ENCODE results near the gene FAM47C. TPM values are rescaled to one million over a fixed set of nuclear protein-coding genes. Genes with fewer than 3 reads are reported as not detected.
A peak's percentile ranks its signal among the peaks of the same experiment; 100 is the strongest.
"Not testable (repeated sequence)": the region's sequence is repeated elsewhere in the genome, so short reads cannot be mapped to it uniquely, and the experiment has no call there.

The FAM47C gene
- not detected in 2 replicates for polyA plus RNA-seq (2014; cell fraction: cytosol; rRNA removed)
- polyA plus RNA-seq (2014; cell fraction: nucleus; rRNA removed): not detected in 2 replicates

DNA sequence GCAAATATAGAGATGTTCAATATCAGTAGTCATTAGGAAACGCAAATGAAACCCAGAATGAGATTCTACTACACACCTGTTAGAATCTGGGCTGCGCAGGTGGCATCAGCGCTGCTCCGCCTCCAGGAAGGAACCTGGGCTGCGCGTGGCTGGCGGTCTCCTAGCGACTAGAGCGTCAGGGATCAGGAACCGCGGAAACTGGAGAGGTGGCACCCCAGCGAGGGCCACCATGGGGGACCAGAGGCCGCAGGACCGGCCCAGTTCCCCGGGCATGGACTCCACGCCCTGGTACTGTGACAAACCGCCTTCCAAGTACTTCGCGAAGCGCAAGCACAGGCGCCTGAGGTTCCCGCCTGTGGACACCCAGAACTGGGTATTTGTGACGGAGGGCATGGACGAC is at the start of gene FAM47C:
Gene FAM47C (plus strand): TSS at position 185 of the 400 bp plus-strand sequence. CDS start 45 bp downstream, at position 230.
- not testable (repeated sequence) for DNase-seq (ENCODE audit: low spot score)

DNA sequence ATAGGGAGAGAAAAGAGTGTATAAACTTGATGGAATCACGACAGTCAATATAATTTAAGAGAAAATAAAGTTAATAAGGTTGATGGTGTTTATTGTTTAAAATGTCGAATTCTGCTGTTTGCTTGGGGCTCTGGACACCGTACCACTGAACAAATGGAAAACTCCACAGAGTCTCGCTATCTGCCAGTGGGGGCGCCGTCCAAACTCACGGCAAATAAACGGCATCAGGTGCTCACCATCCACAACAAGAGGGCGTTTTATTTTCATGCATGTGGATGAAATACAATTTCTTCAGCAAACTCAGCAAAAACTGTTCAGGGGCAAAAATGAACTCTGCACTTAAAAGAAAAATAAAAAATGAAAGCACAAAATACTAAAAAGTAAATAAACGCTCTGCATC is 46.6 kb upstream of the FAM47C start:
- DNase-seq (ENCODE audit: low spot score): no peak

DNA sequence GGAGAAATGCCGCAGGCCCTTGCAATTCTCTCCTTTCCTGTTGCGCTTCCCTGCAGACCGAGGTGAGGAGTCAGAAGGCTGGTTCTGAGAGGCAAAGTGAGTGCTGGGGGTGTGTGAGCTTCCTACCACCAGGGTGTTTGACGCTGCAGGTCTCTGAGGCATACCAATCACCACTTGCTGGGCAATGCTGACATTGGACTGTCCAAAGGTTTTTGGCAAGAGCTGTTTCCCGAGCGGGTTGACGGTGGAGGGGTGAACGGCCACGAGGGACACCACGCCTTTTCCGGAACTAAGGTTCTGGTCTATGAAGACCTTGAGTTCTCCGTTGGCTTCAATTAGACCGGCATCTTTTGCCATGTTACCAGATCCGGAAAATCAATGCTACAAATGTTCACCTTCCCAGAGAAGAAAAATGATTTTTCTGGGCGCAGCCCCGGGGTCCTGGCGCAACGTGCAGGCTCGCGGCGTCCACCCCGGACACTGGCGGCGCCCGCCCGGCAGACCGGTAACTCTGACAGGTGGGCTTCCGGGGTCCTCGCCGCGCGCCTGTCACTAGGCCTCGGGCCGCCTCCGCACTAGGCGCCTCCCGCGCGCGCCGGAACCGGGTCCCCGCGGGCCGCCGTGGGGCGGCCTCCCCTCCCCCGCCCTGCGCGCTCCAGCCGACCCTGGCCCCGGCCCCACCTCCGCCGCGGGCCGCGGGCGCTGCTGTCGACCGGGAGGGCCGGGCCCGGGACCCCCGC is 44.9 kb upstream of the FAM47C start:
- DNase-seq (ENCODE audit: low spot score): no peak

DNA sequence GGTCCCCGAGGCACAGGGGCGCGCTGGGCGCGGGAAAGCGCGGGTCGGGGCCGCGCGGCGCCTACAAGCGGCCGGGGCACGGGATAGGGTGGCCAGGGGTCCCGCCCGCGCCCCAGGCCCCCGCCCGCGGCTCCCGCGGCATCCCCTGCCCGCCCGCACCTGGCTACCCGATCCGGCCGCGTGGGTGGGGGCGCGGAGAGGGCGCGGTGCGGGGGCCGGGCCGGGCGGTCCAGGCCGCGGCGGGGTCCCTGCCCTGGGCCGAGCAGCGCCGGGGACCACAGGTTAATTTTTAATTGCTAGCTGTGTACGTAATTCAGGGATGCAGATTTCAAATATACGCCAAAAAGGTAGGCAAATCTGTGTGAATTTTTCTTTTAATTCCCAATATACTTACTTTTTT is 44.3 kb upstream of the FAM47C start:
- no peak for DNase-seq (ENCODE audit: low spot score)

DNA sequence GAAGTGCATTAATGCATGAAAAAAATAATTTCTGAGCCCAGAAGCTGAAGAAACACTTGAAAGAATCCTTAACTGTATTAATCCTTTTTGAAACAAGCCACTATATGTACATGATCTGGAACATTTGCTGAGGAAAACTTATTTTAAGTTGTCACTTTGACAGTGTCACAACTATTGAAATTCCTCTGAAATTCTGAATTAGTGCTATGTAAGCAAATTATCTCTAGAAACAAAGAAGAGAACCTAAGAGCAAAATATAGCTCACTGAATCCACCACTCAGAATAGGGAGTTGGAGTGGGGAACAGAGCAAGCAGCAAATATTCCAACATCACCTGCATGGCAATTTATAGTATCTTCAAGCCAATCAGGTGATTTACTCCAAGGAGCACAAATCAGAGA is 34.6 kb upstream of the FAM47C start:
- no peak for DNase-seq (ENCODE audit: low spot score)

DNA sequence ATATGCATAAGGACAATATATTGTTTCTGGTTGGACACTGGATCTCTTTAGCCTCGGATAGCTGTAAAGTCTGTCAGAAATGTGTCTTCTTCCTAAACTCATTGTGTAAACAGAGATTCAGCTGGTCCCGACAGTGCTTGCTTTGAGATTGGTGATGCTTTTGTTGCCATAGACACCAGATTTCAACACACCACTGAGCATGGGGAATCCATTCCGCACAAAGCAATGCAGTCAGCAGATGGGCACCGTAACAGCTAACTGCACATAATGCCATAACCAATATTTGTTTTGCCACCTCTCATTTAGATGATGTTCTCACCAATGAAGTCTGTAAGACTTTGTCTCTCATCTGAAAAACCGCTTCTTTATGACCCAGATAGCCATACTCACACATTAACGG is 33.3 kb upstream of the FAM47C start:
- DNase-seq (ENCODE audit: low spot score): no peak

DNA sequence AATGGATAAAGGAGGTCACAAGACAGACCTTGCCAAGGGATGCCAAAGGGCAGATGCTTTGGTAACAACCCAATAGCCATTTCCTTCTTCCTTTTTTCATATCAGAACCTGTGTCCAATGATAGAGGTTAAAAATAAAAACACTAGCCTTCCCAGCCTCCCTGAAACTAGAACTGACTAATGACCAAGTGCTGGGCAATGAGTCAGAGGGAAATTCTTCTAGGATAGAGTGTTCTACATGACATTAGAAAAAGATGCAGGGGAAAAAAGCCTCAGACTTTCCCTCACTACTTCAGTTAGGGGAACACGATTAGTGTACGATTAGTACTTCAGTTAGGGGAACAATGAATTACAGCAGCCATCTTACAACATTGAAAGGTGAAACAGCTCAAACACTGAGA is 29.3 kb upstream of the FAM47C start:
- DNase-seq (ENCODE audit: low spot score): no peak

DNA sequence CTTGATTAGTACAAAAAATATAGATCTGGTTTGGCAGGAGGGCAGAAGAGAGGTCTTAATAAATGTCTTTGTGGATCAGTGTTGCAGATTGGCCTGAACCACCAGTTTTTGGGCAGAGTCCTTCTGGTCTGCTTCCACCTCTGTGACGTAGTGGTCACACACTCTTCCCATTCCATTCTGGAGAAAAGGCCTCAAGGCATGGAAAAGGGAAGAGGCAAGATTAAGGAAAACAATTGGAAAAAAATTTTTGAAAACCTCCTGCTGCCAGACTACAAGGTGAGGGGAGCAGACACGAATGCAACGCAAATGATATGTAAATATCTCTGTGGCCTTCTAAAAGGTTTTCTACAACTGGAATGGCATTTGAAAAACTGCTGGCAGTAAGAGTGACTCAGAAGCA is 24.3 kb upstream of the FAM47C start:
- no peak for DNase-seq (ENCODE audit: low spot score)

DNA sequence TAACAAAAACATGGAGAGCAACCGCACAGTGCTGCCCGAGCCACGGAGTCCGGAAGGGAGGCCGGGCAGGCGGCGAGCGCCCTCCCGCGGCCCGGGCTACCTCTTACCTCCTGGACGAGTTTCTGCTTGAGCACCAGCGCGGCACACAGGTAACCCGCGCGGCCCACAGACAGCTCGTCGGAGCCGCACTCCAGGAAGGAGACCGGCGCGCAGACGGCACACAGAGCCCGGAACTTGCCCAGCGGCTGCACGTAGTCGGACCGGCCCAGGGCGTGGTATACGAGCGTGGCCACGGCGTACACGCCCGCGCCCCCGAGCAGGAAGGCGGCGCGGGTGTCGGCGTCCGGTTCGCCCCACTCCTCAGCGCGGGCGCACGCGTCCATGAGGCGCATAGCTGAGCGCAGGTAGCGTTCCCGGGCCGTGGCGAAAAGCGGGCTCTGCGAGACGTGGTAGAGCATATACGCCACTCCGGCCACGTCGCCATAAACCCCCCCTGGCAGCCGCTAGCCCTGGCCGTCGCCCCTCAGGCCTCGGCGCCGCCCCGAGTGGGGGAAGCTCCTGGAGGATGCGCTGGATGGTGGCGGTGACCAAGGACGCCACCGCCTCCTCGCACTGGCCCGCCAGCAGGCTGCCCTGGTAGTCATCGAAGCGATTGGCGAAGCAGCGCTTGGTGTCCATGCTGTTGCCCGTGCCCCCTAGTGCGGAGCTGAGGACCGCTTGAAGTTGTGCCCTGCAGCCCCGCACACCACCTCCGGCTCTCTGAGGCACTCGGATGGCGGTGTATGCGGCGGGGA is 22.6 kb upstream of the FAM47C start:
- not testable (repeated sequence) for DNase-seq (ENCODE audit: low spot score)

DNA sequence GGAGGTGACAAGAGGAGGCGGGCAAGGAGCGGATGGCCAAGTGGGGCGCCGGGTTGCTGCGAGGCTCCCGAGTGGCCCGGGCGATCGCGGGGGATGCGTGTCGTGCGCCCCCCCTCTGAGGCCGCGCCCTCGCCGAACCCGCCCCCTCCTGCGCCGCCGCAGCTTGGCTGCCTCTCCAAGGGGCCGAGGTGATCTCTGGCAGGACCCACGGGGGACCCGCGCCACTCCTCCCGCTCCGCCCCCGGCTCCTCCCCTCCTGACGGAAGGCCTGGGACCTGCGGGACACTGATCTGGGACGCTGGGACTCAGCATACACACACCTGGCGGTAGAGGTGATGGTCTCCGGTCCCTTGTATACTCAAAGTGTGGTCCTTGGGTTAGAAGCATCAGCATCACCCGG is 21.9 kb upstream of the FAM47C start:
- no peak for DNase-seq (ENCODE audit: low spot score)

DNA sequence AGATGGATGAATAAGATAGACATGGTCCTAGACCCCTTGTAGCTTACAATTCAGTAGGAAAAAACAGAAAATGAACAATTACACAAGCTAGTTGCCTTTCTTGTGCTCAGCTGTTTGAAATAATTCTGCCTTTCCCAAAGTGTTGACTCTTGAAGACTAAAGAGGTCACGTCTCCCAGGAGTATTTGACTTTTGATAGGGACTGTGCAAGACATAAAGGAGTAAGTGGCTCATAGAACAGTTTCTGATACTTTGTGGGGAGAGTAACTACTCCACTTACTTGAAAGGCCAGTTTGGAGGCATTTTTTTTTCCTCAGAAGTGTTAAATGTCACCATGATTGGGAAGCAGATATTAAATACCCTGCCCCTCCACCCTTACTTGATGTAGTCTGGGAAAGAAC is 21.0 kb upstream of the FAM47C start:
- DNase-seq (ENCODE audit: low spot score): not testable (repeated sequence)

DNA sequence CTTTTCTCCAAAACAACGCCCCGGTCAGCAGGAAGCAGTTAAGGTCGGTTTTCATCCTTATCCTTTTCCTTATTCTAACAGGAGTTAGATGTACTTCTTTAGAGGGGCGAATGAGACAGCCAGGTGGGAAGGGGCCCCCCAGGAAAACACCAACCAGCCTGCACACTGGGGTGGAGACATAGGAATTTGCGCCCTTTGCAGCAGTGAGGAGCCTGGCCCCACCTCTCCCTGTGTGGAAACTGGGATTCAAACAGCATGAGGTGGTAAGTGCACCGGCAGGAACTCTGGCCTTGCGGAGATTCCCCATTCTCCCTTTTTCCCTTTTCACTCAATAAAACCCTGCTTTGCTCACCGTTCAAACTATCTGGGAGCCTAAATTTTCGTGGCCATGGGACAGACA is 8.0 kb upstream of the FAM47C start:
- no peak for DNase-seq (ENCODE audit: low spot score)

DNA sequence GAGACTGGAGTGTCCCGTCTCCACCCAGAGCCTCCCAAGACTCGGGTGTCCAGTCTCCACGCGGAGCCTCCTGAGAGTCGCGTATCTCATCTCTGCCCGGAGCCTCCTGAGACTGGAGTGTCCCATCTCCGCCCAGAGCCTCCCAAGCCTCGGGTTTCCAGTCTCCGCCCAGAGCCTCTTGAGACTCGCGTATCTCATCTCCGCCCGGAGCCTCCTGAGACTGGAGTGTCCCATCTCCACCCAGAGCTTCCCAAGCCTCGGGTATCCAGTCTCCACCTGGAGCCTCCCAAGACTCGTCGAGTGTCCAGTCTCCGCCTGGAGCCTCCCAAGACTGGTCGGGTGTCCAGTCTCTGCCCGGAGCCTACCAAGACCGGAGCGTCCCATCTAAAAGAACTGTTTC is 2.3 kb downstream of the FAM47C start:
- no peak for DNase-seq (ENCODE audit: low spot score)

DNA sequence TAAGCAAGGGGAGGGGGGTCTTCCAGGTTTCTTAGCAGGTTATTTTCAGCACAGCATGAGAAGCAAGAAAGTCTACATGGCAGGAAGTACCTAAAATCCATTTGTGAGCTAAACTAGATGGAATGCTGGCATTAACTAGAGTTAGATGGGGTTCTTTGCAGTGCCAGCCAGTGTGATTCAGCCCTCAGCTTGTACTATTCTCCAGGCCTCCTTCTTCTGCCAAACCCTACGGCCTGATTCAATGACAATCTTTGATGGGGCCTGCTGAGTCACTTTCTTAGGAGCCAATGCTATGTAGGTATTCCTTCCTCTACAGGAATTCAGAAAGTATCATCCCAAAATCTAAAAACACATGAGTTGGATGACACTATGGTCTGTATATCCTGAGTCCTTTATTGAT is 26.1 kb downstream of the FAM47C start:
- not testable (repeated sequence) for DNase-seq (ENCODE audit: low spot score)

DNA sequence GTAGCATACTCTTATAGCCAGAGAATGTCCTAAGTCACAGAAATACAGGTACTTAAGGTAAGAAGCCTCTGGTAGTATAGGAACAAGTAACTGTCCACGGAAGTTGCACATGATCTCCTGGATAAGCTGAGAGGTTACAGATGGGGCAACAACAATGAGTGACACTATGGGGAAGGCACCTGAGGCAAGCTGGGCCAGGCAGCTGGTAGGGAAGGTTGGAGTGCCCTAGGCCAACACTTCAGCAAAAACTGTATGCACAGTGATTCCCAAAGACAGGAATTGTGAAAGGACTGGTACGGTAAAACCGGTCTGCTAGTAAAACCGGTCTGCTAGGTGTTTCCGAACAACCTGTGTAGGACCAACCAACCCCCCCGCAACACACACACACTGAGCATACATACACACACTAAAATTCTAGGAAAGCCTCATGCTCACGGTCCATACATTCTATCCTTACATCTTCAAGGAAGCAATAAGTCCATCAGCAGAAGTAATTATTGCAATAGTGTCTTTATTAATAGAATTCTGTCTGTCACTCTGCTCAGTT is 28.6 kb downstream of the FAM47C start:
- not testable (repeated sequence) for DNase-seq (ENCODE audit: low spot score)

DNA sequence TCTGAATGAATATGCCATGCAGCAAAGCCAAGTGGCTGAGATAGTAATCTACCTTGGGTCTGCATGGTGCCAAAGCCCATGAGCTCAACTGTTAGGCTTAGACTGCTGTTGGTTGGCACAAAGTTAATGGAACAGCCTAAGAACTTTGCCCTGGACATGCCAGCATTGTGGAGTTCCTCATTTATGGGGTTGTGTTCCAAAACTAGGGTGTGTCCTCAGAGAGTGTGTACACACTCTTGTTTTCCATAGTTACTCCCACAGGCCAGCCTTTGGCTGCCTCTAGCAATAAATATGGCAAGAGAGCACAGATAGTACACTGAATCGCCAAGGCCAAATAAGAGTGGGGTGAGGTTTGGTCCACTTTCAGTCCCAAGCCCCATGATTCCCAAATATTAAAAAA is 30.6 kb downstream of the FAM47C start:
- DNase-seq (ENCODE audit: low spot score): not testable (repeated sequence)

DNA sequence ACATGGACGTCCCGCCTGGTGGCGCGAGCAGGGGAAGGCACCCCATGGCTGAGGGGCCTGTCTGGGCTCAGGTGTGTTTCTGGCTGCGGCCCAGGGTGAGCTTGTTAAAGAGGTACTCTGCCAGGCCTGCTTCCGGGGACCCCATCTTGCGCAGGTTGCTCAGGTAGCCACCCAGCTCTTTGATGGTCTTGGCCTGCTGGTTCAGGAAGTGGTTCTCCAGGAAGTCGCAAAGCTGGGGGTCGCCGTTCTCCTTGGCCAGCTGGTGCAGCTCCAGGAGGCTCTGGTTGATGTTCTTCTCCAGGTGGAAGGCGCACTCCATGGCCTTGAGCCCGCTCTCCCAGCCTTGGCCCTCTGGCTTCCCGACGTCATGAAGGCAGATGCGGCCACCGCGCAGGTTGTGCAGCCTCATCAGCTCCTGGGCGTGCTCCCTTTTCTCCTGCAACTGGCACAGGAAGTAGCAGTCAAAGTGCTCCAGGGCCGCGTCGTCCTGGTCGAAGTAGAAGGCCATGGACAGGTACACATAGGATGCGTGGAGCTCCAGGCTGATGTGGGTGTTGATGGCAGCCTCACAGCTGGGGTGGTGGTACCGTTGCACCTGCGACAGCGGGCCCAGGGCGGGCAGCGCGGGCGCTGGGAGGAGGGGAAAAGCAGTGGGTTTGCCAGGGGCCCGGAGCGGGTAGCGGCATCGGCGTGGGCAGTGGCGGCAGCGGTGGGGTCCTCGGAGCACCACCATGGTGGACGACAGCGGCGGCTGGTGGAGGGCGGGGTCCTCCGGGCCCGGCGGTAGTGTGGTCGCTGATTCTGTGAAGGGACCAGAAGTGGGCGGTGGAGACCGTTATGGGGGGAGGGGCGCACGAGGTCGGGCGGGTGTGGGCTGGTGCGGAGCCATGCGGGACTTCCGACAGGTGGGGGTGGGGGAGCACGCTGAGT is 35.1 kb downstream of the FAM47C start:
- not testable (repeated sequence) for DNase-seq (ENCODE audit: low spot score)

DNA sequence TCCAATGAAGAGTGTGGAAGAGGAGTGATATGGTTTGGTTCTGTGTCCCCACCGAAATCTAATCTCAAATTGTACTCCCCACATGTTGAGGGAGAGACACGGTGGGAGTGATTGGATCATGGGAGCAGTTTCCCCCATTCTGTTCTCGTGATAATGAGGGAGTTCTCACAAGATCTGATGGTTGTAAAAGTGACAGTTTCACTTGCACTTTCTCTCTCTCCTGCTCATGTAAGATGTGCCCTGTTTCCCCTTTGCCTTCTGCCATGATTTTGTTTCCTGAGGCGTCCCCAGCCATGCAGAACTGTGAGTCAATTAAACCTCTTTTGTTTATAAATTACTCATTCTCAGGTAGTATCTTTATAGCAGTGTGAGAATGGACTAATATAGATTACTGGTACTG is 39.6 kb downstream of the FAM47C start:
- DNase-seq (ENCODE audit: low spot score): no peak

DNA sequence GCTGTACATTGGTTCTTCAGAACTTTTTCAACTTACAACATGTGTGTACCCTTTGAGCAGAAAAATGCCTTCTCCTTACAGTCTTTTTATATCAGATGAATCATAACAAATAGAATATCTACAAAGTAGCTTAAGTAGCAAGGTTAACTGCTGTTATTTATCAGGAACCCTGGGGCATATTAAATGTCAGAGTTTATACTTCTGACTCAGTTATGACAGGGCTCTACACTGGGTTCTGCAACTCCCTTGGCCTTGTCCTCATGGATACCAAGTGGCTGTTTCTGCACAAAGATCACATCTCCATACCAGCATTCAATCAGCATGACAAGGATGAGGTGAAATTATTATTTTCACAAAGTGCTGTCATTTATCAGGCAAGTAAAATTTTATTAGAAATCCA is 49.4 kb downstream of the FAM47C start:
- not testable (repeated sequence) for DNase-seq (ENCODE audit: low spot score)

DNA sequence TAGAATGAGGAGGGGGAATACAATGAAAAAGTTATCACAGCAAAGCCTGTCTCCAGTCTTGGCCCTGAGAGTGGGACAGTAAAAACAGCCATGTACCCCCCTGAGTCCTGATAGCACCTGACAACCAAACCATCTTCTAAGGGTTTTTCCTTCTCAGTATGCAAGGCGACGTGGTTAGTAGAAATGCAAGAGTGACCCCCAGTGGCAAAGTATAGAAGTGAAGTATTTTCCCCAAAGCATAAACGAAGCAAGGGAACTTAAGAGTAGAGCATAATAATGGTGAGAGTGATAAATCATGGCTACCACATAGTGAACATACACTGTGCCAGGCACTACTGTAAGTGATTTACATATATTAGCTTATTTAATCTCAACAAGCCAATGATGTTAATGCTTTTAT is 52.8 kb downstream of the FAM47C start:
- peak; percentile 26 for DNase-seq (ENCODE audit: low spot score)
